ENCODE measurements around the gene SORCS2.

Gene SORCS2

DNA sequence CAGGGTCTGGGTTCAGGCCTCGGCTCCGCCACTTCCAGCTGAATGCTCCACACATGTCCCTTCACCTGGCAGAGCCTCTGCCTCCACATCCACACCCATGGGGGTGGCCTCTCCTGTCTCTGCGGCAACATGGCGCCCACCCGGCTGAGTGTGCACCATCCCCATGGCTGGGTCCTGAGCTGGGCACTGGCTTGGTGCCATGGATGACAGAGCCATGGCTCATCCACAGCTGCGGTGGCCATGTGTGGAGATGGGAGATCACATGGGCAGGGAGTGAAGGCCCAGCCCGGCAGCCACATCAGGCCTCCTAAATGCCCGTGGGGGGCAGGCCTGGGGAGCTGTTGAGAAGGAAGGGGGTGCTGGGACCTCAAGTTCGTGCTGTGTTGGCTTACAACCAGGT lies 533.6 kb downstream of the SORCS2 start:
- DNase-seq, result no peak

DNA sequence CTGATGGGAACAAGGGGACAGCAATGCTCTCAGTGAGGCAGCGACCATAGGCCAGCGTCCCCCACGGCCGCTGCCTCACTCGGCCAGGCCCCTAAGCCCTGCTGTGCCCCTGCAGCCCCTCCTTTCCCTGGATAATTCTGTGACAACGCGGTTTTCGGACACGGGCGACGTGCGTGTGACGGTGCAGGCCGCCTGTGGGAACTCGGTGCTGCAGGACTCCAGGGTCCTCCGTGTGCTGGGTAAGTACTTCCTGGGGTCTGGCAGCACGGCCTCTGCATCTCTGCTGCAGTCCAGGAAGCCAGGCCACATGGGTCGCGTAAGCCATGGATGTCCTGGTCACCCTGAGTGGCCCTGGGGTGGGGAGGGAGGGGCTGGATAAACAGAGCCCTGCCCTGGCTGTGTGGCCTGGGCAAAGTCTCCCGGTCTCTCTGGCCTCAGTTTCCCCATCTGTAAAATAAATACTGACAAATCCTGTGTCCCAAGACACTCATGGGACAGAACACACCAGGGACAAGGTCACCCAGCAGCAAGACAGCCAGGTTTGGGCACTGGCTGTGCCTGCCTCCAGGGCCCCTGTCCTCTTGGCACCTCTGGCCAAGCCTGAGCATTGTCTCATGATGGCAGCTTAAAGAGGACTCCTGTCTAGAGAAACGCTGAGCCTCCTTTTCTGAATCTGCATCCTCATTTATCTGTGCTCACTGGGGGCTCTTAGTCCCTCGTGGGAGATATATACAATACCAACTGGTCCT lies 534.5 kb downstream of the SORCS2 start:
- DNase-seq, result no peak

DNA sequence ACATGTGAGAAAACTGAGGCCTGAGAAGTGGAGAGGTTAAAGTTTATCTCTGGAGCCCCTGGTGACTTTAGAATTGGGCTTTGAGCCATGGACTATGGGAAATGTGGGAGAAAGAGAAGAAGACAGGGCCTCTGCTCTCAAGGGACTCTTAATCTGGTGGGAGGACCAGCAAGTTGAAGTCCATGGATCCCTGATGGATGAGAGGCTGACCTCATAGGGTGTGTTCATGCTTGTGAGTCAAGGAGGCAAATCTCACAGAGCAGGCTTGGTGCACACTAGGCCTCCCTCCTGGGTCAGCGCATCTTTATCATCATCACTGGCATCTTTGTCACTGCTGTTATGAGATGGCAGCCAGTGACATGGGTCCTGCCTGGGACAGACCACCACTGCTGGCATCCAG lies 535.4 kb downstream of the SORCS2 start:
- no peak for DNase-seq

DNA sequence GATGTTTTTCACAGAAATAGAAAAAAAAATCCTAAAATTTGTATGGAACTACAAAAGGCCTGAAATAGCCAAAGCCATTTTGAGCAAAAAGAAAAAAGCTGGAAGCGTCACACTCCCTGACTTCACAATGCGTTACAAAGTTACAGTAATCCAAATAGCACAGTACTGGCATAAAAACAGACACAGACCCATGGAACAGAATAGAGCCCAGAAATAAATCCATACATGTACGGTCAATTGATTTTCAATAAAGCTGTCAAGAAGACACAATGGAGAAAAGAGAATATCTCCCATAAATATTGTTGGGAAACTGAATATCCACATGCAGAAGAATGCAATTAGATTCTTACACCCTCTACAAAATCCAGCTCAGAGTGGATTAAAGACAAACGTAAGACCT lies 539.1 kb downstream of the SORCS2 start:
- DNase-seq, result no peak

DNA sequence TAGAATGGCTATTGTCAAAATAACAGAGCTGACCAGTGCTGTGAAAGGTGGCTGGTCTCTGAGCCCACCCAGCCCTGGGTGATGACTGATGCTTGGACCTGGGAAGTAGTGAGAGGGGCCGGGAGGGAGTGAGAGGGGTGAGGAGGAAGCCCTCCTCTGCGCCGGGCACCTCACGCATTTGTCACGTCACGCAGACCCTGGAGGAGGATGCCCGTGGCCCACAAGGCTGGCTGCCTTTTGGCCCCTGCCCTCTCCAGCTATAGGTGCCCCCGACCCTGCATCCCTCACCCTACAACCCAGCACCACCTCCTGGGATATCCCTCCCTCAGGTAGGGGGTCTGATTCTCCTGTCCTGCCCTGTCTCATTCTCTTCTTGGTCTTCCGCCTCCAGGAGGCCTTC lies 539.9 kb downstream of the SORCS2 start:
- no peak for DNase-seq

DNA sequence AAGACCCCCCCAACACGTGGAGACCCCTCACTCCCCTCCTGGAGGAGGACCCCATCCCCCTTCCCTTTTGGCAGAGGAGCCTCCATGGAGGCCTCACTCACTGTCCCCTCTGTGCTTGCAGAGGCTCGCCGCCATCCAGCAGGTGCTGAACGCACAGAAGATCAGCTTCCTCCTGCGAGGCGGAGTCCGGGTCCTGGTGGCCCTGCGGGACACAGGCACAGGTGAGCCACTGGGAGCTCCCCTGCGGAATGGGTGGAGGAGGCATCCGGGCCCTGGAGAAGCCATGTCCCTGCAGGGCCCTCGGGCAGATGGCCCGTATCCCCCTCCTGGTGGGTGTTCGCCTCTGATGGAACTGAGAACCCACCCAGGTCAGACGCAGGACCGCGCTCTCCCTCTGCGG lies 540.9 kb downstream of the SORCS2 start:
- no peak for DNase-seq

DNA sequence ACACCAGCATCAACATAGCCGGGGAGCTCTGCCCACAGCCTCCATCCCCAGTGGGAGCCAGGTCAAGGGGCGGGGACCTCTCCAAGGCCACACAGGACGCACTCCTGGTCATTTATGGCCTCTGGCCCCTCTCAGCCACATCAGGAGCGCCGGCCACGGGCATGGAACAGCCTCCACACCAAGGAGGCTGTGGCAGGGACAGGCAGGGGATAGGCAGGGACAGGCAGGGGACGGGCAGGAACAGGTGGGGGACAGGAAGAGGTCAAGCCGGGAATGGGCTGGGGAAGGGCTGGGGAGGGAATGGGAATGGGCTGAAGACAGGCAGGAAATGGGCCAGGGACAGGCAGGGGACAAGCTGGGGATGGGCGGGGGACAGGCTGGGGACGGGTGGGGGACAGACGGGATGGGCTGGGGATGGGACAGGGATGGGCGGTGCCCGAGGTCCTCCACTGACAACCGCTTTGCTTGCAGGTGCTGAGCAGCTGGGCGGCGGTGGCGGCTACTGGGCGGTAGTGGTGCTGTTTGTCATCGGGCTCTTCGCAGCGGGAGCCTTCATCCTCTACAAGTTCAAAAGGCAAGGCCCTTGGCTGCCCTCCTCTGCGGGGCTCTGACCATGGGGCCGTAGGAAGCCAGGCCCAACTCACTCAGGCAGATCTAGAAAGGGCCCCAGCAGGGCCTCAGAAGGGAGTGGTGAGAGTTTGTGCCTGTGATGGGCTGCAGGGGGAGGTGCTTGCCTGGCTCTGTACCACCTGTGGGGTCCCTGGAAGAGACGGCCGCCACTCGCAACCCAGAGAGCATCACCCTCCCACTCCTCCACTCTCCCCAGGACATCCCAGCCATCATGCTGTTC lies 541.7 kb downstream of the SORCS2 start:
- no peak for DNase-seq

DNA sequence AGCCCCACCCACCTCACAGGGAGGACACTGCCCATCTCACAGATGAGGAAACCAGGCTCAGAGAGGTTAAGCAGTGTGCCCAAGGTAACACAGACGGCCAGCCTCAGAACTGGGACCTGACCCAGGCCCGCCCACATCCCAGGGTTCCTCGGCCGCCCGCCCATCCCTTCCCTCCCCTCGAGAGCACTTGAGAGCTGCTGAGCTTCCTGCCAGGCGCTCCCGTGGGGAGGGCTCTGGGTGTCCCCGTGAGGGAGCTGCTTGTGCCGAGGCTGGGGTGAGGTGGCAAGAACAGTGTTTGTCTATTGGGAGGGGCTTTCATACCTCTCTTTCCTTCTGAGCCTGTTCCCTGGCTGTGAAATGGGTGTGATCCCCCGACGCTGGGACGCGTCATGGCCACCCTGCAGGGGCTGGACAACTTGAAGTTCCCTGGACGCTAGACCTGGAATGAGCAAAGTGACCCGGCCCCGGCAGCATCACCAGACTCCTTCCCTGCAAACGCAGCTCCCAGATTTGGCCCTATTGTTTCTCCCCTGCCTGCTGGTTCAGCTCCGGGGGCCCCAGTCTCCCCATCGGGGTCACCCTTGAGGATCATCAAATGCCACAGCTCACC lies 542.4 kb downstream of the SORCS2 start:
- no peak for DNase-seq

DNA sequence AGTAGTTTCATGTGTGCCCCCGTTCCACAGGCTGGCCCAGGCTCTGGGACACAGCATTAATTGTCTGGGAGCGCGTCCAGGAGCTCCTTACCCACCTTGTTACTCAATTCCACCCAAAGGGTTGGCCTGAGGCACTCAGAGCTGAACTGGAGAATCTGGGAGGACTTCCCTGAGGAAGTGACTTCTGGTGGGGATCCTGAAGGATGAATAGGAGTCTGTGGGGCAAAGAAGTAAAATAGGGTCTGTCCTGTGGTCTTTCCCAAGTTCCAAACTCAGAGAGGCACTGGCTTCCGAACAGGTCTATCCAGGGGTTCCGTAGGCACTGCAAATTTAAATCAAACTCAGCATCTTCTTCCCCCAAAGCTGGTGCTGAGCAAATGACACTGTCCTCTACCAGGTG lies 543.1 kb downstream of the SORCS2 start:
- no peak for DNase-seq

DNA sequence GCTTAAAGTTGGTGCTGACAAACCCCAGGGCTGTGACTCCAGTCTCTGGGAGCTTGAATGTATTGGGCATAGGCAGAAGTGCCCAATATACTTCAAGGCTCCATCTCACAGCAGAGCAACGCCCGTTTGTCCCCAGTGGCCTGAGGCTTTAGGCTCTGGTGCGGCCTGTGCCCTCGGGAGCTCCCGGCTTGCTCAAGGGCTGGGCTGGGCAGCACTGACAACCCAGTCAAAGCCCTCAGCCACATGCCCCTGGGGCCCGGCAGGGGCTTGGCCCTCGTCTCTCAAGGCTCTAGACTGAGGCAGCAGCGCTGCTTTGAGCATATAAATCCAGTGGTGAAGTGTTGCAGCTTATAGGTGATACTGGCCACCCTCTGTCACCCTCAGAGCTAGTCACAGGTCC lies 543.6 kb downstream of the SORCS2 start:
- no peak for DNase-seq

DNA sequence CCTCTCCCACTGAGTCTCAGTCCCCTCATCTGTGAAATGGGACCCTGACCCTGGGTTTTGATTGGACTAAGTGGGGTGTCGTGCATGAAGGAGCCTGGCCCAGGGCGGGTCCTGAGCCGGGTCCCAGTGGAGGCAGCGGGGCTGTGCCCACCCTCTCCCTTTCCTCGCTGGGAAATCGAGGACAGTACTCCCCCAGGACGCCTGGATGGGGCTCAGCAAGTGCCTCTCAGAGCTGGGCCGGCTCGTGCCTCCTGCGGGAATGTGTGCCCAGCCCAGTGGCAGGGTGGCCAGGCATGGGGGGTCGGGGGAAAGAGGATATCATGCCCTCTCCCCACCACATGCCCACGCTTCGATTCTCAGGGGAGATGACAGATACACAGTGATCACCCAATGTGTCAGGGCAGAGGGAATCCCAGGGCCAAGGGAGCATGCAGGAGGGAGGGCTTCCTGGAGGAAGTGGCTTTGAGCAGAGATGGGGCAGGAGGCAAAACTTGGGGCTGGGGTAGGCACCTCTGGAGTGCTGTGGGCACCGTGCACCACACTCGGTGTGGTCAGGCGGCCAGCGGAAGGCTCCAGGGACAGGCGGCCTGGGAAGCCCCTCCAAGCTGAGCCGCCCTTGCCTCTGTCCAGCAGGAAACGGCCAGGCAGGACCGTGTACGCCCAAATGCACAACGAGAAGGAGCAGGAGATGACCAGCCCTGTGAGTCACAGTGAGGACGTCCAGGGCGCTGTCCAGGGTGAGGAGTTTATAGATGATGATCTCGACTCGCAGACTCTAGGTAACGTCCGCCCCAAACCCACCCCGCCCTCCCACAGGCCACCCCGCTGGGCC lies 544.3 kb downstream of the SORCS2 start:
- no peak for DNase-seq

DNA sequence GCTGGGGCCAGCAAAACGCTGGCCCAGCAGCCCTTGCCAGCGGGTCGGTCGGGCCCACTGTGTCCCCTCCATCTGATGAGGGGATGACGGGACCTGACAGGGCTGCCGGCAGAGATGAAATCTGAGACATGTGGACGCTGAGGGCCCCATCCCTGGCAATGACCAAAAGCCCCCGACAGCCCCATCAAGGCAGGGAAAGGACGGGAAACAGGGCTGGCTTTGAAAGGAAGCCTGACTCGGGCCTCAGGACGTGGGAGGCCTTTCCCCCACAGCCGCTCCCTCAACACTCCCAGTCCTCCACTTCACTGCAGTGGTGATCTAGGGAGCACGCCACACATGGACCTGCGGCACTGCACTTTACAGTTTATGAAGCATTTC lies 544.9 kb downstream of the SORCS2 start:
- DNase-seq, result no peak

DNA sequence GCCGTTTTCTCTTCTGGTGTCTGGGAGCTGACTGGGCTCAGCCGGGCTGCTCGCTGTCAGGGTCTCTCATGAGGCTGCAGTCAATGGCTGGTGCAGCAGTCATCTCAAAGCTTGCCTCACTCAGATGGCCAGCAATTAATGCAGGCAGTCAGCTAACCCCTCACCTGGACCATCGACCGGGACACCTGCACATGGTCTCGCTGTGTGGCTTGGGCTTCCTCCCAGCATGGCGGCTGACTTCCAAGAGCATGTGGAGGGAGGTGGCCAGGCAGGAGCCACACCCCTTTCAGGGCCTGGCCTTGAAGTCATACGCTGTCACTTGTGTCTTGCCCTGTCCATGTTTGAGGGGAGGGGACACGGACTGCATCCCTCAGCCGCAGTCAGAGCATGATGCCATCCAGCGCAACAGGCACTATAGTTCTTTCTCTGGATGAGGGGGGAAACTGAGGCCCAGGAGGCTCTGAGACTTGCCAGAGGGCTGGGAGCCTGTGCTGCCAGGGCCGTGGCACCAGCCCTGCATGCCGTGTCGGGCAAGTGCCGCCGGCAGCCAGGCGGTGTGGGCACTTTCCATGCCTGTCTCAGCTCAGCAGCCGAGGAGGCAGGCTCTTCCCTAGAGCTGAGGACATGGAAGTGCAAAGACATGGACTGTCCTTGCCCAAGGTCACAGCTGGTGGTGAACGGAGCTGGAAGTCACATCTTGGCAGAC lies 545.6 kb downstream of the SORCS2 start:
- no peak for DNase-seq

DNA sequence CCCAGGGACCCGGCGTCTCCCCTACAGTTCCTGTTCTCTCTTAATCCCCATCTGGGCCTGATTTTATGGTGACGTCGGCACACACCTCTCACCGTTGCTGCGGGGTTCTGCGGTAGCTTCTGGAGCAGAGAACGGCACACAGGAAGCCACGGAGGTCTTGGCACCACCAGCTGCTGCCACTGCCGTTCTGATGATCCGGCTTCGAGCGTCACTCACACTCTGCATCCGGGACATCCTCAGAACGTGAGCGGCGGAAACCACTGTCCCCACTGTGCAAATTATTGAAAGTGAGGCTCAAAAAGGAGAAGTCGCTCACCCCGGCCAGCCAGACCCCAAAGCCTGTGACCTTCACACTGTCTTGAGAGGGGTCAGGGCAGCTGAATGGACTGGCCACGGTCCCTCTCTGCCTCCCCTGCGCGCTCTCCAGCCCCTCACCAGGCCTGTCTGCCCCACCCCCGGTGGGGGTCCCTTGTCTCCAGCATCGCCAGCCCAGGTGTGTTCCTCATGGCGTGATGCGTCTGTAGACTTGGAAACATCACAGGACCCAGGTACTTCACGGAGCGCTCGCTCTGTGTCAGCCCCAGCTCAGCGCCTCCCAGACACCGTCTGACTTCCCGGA lies 546.2 kb downstream of the SORCS2 start:
- DNase-seq, result no peak

DNA sequence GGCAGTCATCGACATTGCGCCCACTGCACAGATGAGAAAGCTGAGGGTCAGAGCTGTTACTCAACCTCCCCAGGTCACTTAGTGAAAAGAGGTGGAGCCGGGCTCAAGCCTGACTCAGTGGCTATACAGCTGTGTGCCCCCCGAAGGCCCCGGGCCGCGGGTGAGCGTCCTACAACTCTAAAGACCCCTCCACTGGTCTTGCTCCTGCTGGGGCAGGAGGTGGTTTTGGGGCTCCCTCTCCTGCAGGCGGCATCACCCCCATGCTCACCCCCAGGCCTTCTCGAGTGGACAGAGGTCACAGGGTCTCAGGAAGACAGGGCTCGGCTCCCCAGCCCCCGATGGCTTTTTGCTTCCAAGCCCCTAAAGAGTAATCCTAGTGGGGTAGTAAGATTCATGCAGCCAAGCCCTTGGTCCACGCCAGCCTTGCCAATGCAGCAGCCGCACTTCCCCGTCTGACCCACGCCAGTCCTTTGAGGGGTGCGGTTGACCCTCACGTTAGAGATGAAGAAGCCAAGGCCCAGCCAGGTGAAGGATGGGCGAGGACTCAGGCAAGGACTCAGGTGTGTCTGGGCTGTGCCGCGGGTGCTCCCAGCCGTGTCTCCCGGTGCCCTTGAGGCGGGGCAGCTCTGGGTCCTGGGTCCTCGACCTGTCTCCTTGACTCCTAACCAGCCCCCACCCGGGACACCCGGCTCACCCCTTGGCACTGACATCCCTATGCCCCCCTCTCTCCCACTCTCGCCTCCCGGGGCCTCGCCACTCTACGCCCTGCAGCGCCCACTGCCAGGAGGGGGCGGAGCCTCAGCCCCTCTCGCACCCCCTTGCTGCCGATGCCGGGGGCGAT lies 547.0 kb downstream of the SORCS2 start:
- DNase-seq, result no peak

DNA sequence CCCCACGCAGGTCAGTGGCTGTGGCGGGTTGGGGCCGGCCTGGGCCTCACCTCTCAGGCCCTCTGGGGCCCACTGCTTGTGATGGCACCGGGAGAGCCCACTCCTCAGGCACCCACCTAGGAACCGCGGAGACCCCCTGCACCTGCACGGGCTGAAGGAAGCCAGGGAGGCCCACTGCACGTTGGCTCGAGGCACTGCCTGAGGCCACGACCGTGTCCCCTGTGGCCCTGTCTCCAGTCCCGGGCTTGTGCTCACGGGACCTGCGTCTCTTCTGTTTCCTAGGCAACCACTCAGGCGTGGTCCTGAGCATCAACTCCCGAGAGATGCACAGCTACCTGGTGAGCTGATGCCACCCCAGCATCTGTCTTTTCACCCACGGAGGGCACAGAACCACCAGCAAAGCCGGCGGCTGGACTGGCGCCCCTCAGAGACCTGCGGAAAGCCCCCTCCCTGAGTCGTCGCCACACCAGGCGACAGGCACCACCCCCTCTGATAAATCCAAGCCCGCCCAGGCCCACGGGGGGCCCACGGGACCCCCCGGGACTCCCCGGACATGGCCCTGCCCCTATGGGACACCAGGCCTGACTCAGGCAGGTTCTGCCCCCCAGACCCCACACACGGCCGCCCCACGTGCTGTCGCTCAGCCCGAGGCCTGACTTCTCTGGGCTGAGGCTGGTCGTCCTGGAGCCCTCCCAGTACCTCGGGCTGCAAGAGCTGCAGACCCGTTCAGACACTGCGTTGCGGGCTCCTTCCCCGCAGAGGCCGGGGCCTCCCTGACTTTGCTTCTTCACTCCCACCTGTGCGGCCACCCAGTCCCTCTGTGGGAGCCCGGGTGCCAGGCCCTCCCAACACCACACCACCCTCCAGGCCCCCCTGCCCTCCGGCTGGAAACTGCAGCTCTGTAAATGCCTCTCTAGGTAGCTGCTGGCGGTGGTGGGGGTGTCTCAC lies 547.9 kb downstream of the SORCS2 start:
- no peak for DNase-seq

DNA sequence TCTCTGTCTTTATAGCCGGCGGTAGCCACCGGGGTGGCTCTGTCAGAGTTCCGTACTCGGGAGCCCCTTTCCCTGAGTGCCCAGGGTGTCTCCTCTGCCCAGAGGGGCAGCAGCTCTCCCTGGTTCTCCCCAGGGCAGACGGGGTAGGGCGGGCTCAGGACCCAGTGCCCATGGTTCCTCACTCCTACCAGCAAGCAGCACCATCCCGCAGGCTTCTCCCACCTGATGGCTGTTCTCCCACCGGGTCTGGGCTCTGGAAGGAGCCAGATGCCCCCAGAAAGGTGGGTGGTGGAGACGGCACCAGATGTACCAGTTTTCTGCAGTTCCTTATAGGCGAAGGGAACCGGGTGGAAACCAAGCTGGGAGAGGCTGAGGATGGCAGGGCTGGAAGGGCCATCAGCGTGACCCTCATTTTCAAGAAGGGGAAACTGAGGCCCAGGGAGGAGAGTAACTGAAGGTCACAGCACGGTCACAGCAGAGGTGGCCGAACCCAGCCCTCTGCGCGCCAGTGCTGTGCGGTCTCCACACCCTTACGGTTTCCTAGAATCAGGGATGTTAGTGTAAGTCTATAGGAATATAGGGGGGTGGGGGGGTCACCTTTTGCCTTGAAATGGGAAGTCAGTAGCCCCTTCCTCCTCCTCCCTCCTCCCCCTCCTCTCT lies 548.7 kb downstream of the SORCS2 start:
- no peak for DNase-seq

DNA sequence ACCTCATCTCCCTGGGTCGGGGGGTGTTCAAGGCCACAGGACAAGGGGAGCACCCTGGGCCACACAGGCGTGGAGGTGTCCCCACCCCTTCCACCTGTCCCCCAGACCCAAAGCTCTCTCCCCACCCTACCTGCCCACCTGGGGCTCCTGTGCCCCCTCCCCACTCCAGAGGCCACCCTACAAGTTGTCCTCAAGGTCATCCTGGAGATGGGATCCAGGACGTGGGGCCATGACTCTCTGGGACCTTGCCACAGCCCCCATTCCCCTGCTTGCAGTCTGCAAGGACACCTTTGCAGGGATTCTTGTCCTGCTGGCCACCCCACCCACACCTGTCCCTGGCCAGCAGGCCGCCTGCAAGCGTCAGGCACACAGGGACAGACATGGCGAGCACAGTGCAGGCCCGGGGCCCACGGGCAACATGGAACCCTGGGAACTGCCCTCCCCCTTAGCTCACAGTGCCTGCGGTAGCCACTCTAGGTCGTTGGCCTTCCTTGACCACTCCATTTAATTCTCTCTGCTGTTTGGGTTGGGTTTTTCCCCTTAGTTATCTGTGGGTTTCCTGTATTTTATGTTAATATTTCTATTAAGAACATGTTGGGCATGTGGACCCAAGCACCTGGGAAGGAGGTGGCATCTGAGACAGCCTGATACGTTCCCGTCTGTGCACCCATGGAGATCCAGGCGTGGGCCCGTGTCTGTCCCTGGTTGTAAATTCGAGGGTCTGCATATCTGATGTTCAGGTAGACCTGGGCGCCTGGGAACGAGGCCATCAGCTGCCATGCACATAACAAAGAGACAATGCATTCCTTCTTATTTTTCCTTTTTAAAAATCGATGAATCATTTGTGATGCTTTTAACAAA lies 549.8 kb downstream of the SORCS2 start:
- DNase-seq, result no peak

All from retina (tissue), 1 donor.